Measurements from ENCODE around the gene STEAP4.

The STEAP4 gene

DNA sequence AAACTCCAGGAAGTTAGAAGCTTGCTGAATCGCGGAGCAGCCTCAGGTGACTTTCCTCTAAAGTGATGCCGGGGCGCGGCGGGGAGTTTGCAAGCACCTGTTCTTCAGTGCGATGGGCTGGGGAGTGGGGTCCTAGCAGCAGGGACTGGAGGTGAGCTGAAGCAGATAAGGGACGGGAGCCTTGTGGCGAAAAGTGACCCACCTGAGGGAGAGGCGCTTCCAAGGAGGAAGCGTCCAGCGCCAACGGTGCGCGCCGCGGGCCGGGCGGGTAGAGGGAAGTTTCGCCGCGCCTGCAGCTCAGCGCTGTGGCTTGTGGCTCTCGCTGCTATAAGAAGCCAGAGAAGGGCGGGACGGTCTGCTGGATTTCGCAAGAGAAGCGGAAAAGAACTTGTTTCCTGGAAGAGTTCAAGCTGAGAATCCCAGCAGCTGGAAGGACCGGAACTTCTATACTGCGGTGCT lies at the start of gene STEAP4:
Gene STEAP4 (minus strand): TSS at position 305 of the 459 bp plus-strand sequence. CDS start 22,625 bp downstream, outside the sequence.
- FAIRE-seq, result no peak

DNA sequence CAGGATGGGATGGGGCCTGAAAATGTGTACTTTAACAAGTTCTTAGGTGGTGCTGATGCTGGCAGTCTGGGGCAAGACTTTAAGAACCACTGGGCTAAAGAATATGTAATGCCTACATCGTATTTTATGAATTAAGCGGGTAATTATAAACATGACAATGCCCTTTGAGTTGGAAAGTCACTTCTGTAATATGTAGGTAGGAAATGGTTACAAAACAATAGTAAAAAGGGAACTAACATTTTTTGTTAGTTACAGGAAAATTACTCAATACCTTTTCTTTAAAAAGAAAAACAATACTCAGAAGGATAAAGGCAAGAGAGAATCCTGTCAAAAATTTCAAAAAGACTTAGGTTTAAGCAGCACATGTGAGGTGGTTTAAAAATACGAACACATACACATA lies 48.3 kb upstream of the STEAP4 start:
- FAIRE-seq, result no peak

DNA sequence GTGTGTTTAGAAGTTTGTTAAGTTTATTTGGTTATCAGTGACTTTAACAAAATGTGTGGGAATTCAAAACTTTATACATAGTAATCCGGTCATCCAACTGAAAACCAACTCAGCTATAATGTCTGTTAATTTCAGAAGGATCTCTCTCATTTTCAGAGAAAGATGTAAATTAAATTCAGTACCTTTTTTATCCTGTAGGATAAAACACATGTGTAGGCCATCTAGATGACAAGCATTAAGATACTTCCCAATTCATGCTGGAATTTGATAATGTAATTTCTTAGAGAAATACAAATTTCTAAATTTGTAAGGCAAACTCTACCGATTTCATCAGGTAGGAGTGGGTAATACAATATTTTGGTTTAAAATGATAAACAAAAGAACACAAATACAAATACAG lies 43.4 kb upstream of the STEAP4 start:
- no peak for FAIRE-seq

DNA sequence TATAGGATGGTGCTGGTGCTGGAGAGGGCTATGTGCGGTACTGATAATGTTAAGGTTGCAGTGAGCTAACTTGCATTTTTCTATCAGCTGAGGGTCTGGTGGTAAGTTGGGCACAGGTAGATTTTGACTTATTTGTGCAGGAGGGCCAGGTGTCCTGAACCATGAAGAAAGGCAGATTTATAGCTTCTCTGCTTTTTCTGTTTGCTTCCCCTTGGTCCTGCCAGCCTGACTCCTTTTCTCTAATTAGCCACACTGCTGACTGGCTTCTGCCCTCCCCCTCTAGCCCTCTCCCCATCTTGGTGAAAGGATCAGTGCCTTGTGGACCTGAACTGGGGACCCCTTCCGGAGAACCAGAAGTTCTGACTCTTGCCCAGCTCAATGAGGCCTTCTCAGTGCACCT lies 40.8 kb upstream of the STEAP4 start:
- FAIRE-seq, result no peak

DNA sequence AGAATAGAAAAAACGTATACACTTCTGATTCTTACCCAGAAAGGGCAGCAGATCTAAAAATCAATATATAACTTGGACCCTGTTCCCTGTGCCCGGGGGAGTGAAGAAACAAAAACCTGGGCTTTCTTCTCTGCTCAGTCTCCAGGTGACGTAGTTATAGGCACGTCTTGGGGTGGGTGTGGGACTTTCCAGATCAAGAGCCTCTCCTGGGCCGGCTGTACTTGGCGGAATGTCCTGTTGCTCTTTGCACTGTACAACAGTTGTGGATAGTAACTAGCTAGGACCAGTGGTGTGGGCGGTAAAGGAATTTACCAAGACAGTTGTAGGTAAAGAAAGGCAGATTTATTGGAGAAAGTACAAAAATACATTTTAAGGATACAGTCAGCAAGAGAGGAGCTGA lies 40.4 kb upstream of the STEAP4 start:
- no peak for FAIRE-seq

DNA sequence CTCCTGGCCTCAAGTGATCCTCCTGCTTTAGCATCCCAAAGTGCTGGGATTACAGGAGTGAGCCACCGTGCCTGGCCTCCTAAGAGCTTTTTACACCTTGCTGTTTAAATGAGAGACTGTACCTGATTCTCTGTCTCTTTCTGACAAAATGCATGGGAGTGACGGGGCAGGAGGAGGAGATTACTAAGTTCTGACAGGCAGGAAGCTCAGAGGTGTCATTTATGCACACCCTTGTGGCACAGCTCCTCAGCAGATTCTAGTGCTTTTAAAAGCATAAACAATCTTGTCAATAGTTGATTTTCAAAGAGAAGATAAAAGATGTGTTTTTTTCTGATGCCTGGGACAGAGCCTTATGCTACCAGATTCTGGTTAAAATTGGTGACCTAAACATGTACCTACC lies 39.7 kb upstream of the STEAP4 start:
- FAIRE-seq, result no peak

DNA sequence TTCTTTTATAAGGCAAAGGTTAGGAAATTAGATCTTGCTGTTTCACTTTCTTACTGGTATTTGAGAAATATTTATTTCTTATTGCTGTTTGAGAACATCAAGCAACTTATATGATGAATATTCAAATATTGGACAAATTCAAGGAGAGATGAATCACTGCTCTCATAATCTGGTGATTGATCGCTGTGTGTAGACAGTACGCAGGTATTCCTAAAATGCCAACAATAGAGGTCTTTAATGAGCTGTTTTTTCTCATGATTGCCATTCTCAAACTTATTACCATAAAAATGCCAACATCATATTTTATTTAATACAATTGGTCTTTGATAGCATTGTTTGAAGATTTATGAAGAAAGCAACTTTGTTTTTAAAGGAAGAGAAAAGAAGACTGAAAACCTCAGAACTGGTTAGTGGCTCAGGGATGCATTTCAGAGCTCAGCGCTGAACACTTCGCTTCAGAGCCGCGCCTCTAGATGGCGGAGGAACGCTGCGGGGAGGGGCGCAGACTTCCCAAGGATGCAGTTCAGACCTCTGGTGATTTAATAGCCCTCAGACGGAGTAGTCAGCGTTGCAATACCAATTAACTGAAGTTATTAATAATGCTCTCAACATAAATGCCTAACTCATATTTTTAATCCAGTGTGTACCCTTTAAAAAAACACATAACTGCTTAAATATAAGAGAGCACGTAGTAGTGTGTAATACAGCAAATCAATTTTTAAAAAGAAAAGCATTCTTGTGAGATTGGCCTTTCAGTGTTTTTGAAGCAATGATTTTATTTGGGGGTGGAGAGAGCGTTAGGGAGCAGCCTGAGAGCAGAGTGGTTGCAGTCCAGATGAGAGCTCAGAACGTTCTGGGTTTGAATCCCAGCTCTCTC lies 38.5 kb upstream of the STEAP4 start:
- FAIRE-seq, result no peak

DNA sequence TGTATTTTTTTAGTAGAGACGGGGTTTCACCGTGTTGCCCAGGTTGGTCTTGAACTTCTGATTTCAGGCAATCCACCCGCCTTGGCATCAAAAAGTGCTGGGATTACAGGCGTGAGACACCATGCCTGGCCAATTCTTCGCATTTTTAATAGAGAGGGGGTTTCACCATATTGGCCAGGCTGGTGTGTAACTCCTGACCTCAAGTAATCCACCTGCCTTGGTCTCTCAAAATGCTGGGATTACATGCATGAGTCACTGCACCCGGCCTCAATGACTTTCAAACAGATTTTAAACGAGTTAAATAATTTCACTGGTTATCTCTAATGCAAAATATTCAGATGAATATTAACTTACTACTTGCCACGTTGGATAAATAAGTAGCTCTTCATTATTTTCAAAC lies 37.6 kb upstream of the STEAP4 start:
- FAIRE-seq, result no peak

DNA sequence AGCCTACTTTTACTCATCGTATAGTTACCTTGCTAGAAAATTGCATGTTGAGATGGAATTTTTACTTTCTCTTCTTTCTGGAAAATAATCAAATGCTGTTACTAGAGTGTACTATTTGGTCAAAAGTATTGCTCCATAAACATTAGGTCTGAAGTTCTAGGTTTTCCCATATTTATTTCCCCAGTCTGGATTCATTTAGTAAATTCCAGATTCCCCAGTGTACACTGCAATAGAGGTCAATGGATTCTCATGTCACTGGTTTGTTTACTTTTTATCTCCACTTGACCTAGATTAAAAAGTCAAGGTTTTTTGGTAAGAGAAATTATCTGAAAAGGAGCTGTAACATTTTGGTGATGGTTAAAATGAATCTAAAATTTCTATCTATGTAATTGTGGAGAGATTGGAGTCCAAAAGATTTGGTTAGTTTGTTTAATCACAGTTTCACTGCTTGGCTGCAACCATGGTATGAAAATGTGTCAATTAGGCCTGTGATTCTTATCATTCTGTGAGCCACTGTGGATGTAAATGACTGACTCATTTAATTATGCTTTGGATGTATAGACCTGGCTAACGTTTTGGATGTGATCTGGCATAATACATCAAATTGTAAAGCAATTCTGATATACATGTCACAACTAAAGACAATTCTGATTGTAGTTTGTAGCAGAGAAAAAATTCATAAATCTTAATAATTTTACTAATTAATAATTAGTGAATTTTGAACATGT lies 32.7 kb upstream of the STEAP4 start:
- no peak for FAIRE-seq

DNA sequence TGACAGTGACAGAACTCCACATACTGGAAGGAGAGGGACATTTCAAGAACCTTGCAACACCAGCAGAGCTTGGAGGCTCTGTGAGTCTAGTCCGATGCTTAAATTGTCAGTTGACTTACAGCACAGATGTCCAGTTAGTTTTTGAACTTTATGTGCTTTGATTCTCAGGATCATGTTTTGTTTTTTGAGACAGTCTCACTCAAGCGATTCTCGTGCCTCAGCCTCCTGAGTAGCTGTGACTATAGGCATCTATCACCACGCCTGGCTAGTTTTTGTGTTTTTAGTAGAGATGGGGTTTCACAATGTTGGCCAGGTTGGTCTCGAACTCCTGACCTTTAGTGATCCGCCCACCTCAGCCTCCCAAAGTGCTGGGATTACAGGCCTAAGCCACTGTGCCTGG lies 31.8 kb upstream of the STEAP4 start:
- no peak for FAIRE-seq

DNA sequence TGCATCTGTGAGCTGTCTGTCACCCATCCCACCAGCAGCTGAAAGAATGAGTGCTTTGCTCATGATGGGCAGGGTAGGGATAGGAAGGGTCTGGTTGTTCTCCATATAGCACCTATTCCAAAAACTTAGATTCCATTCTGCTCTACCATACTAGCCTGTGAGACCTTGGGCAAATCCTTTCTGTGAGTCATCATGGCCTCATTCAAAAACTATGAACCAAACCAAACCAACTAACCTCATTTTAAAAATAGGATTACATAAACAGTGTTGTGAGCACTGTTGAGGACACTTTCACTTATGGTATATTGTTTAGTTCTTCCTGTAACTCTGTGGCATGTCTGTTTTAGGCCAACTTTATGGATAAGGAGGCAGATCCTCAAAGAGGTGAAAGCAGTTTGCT lies 30.9 kb upstream of the STEAP4 start:
- no peak for FAIRE-seq

DNA sequence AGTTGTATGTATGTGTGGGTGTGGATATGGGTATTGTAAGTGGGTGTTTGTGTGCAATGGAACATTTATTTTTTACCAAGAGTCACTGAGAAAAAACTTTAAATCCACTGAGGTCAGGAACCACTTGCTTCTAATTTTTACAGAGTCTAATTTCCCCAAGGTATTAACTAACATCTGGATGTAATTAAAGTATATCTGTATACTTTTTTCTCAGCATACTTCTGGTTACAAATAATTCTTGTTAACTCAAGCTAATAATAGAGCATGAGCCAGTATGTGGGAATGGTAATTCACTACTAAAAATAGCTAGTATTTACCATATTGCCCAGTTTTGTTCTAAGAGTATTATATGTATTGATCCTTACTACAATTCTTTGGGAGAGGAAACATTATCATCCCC lies 24.6 kb upstream of the STEAP4 start:
- FAIRE-seq, result no peak

DNA sequence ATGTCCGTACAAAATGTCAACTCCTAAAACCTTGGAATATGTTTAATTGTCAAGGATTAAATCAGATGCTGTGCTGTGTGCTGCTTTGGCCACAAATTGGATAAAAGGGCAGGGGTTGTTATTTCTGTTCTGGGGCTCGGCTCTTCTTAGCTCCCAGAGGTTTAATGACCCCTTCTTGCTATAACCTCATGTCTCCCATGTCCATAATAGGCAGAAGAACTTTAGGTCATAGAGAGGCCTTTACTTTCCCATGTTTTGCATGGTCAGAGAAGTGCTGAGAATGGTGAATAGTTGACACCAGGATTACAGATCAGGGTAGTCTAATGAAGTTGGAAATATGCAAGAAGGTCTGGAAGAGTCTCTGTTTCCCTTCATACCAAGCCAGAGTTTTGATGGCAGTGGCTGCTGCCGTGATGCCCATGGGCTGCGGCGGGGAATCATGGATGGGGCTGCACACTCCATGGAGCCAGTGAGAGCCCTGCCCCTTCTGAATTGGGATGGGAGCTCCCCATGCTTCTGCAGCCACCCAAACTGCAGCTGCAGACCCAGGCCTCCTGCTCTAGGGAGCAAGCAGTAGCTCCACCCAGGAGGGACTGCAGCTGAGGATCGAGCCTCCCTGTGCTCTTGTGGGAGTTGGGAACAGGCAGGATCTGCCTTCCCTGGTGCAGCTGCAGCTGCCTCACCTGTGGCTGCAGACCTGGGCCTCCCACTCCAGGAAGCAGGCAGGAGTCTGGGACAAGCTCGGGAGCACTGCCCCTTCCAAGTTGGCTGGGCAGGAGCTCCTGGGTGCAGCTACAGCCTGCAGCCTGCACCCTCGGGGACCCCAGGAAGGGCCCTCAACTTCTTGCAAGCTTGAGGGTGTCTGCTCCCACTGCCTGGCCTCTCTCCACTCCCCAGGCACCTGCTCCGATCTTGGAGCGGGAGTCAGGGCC lies 23.1 kb upstream of the STEAP4 start:
- FAIRE-seq, result no peak

DNA sequence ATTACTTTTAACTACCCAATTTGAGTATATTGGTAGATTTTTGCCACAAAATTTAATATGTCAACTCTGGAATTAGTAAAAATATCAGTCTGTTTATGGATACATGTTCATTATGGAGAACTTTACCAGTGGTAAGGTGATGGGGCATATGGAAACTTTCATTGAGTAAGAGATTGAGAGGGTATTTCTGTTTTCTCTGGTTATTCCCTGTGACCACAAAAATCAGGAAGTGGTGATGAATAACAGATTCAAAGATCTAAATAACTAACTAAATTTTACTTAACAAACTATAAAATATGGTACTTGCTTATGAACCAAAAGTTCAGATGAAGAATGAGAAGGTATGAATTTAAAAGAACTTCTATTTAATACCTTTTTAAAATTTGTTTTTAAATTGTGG lies 22.1 kb upstream of the STEAP4 start:
- FAIRE-seq, result no peak

DNA sequence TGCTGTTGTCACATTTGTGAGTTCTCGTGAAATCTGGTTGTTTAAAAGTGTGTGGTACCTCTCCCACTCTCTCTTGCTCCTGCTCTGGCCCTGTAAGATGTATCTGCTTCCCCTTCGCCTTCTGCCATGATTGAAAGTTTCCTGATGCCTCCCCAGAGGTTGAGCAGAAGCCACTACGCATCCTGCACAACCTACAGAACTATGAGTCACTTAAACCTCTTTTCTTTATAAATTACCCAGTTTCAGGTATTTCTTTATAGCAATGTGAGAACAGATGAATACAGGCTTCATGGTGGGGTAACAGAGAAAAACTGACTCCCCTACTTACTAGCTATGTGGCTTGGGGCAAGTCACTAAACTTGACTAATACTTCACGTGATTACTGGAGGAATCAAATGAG lies 18.0 kb upstream of the STEAP4 start:
- FAIRE-seq, result no peak

DNA sequence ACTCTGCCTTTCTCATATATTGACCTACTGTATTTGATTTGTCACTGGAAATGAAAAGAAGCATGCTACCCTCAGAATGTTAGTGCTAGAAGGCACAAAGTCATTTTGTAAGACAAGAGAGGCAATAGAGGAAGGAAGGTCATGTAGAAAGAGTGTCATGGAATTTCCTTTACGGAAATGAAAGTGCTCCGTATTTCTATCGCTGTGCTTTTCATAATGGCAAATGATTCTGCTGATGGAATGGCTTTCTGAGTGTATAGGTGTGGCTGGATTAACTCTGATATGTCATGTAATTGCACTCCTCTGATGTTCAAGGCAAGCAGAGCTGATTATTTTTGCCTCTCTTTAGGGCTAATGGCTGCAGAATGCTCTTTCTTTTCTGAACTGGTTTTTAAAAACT lies 15.5 kb upstream of the STEAP4 start:
- no peak for FAIRE-seq

DNA sequence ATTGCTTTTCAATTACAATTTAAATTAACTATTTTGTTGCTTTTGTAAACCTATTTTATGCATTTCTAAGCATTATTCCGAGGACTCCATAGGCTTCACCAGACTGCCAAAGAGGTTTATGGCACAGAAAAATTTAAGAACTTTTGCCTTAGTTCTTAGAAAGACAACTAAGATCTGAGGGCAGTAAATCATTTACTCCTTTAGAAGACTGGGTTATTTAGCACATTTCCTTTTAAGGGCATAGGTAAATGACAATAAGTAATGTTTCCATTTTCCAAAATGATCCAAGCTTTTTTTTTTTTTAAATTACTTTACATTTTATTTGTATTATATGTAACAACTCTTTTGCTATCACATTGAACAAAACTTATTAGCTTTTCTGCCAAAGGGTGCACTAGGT lies 15.0 kb upstream of the STEAP4 start:
- no peak for FAIRE-seq

DNA sequence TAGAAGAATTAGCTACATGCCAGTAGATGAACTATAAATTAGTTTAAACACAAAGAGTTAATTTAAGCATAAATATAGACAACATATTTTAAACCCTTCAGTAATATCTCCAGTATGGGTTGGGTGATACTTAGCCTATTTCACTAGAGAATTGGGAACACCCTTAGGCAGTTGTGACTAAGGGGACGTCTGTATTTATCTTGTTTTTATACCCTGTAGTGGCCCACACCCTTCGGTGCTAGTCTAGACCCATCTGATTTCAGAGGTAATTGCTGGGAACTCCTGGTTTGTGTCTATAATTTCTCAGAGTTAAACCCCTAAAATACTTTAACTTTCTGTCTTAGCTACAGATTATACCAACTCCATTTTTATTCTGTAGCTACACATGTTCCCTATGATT lies 11.5 kb upstream of the STEAP4 start:
- no peak for FAIRE-seq

DNA sequence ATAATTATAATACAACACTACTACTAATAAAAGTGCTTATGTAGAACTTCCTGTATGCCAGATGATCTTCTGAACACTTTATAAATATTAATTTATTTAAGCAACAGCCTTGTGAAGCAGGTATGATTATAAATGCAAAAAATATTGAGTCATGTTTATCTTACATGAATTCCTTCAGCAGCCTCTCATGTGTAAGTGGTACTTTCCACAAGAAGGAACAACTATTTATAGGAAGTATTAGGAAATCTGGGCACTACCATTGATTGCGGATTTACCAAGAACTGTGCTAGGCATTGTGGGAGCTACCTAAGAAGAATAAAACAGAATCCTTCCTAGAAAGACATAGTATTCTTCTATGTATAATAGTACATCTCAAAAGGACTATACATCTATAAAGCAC lies 10.7 kb upstream of the STEAP4 start:
- no peak for FAIRE-seq

DNA sequence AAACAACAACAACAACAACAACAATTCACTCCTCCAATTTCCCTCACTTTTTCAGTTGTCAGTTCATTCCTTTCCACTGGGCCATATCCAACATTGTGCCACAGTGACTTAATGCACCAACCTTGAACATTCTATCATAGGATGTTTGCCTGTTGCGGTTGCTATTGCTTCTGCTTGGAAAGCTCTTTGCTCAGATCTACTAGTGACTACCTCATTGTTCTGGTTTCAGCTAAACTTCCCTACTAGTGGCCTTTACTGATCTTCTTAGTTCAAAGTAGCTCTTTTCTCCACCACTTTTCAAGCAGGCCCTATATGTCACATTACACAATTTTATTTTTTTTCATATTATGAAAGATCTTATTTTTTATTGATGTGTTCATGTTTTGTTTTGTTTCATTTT lies 9.8 kb upstream of the STEAP4 start:
- no peak for FAIRE-seq

DNA sequence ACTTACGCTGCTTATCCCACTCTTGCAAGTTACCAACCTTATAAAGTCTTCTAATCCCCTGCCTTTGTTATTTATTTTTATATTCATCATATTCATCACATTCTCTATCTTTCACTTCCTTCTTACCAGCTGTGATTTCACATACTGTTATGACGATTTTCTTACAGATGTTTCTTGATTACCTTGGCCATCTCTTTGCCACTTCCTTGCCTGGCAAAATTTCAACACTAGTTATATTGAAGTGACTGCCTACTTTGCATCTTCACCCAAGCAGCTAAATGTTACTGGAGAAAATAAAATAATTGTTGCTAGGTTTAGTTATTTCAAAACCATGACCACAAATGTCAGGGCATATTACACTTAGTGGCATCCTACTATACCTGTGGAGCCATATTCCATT lies 8.8 kb upstream of the STEAP4 start:
- FAIRE-seq, result no peak

DNA sequence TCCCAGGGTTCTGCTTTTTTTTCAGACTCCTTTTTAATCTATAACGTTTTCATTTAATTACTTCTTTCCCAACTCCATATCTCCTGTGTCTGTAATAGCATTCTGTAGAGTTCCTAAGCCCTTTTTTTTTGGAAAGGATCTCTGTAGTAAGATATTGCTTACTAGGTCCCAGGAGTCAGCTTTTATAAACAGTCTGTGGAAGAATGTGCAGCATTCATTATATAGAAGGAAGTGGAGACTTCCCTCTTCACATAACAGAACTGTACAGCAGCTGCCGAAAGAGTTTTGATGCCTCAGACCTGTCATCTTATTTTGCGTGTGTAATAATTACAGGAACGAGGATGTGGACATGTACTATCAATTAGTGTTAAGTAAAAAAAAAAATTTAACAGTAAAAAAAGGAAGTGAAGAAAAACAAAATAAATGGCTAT lies 7.4 kb upstream of the STEAP4 start:
- no peak for FAIRE-seq

DNA sequence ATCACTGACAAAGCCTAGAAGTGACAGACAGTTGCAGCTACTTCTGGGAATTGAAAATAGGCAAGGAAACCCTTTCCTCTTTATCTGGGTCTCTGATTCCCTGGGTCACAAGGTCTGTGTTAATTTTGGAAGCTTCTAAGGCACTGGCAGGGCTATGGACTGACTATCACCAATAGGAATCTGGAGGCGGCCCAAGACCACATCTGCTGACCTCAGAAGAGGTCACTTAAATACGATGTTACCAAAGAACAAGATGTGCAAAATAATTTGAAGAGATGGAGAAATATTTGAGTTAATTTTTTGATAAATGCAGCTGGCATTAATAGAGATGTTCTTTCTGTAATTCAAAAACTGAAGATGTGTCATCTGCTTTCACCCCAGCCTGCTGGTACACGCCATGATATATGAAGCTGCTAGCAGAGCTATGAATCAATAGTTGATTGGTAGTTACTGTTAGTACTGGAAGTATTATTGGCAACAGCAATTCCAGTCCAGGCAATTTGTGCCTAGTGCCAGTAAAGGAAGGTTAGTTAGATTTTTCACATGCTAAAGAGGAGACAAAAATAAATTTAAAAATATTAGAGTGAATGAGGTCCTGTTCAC lies 5.5 kb upstream of the STEAP4 start:
- FAIRE-seq, result no peak

Measured in G401.6 (cell line).